Endothelial cell of umbilical vein (primary cell): ENCODE results near the gene KLHL34. TPM values are rescaled to one million over a fixed set of nuclear protein-coding genes. Genes with fewer than 3 reads are reported as not detected.

Experiments used
- BruUV-seq: library from RNA; stranded (reverse); fragments of 400-500 nt; replicated peaks from 2 replicates; lab custom pipeline; 2021; lab: Mats Ljungman, UMichigan
- CTCF ChIA-PET: fragments of 300-600, 350-600 bp; sonication (Branson Sonifier 250); formaldehyde crosslinking; loops from one replicate; lab custom pipeline; 2021; ENCODE audit warnings: antibody characterized with exemption, inconsistent platforms; lab: Charles Lee
- POLR2A ChIA-PET: fragments of 300-600, 350-600 bp; sonication (Branson Sonifier 250); formaldehyde crosslinking; loops from one replicate; lab custom pipeline; 2021; ENCODE audit warnings: antibody characterized with exemption, inconsistent platforms; lab: Charles Lee
- DNase-seq: peaks from one replicate; pipeline ENCODE4 v3.0.0-alpha.2; 2011; ENCODE audit warnings: low read depth, low spot score
- FAIRE-seq: peaks from 2 replicates; lab custom pipeline; 2011; peaks lifted over from hg19 to GRCh38; lab: Jason Lieb, UNC
- H2AFZ ChIP-seq: 2 replicates; pipeline ENCODE4 v1.6.0; 2012; ENCODE audit warnings: low read depth, low read length, control low read depth, inconsistent platforms
- H3K27ac ChIP-seq: 2 replicates; pipeline ENCODE4 v1.5.1; 2011; ENCODE audit warnings: low read depth, mild to moderate bottlenecking, control low read depth, low read length, moderate library complexity; ENCODE audit not compliant: insufficient read depth
- H3K27me3 ChIP-seq, 2 experiments: 2 replicates each; pipeline versions ENCODE4 v1.6.0 to v1.6.1; 2011; ENCODE audit warnings: low read length in 2 of 2, mixed read lengths in 1 of 2; ENCODE audit not compliant: control insufficient read depth in 2 of 2, insufficient read depth in 2 of 2
- H3K36me3 ChIP-seq, 2 experiments: 2 replicates in 1 of 2; 3 replicates in 1 of 2; pipeline ENCODE4 v1.5.1; 2011; ENCODE audit warnings: low read length in 2 of 2, mild to moderate bottlenecking in 1 of 2, moderate library complexity in 1 of 2; ENCODE audit not compliant: control insufficient read depth in 2 of 2, insufficient read depth in 2 of 2; ENCODE audit errors: extremely low read depth in 1 of 2
- H3K4me1 ChIP-seq: 3 replicates; pipeline ENCODE4 v1.5.1; 2011; ENCODE audit warnings: mild to moderate bottlenecking, low read length; ENCODE audit not compliant: control insufficient read depth, insufficient read depth; ENCODE audit errors: extremely low read depth
- H3K4me2 ChIP-seq: 2 replicates; pipeline ENCODE4 v1.6.1; 2011; ENCODE audit warnings: low read length, control low read depth, mixed read lengths; ENCODE audit not compliant: insufficient read depth
- H3K4me3 ChIP-seq, 3 experiments: fragments of 200-600 bp in 1 of 3; sonication (generic), shearing (Covaris generic) in 1 of 3; replicated peaks in 1 of 3; 2 replicates each; pipeline ENCODE4 v1.5.1; 2011 to 2016; ENCODE audit warnings: control low read depth in 3 of 3, low read length in 3 of 3, mild to moderate bottlenecking in 2 of 3, inconsistent platforms in 1 of 3, low read depth in 1 of 3, moderate library complexity in 1 of 3; ENCODE audit not compliant: insufficient read depth in 1 of 3
- H3K79me2 ChIP-seq: 2 replicates; pipeline ENCODE4 v1.6.0; 2012; ENCODE audit warnings: low read length, inconsistent platforms; ENCODE audit not compliant: control insufficient read depth, insufficient read depth
- H3K9ac ChIP-seq: replicated peaks from 2 replicates; pipeline ENCODE3; 2011; ENCODE audit warnings: low read length, control low read depth; ENCODE audit not compliant: insufficient read depth; ENCODE audit errors: extremely low read depth
- H3K9me1 ChIP-seq: replicated peaks from 3 replicates; pipeline ENCODE4 v1.6.0; 2011; ENCODE audit warnings: mild to moderate bottlenecking, low read length; ENCODE audit not compliant: control insufficient read depth, insufficient read depth; ENCODE audit errors: extremely low read depth
- H3K9me3 ChIP-seq: replicated peaks from 2 replicates; pipeline ENCODE4 v1.5.1; 2012; ENCODE audit warnings: low read length, inconsistent platforms; ENCODE audit not compliant: control insufficient read depth, insufficient read depth
- H4K20me1 ChIP-seq: replicated peaks from 2 replicates; pipeline ENCODE3; 2011; ENCODE audit warnings: mild to moderate bottlenecking, low read length; ENCODE audit not compliant: control insufficient read depth, insufficient read depth; ENCODE audit errors: extremely low read depth
- CTCF ChIP-seq, 2 donors: IDR thresholded peaks; 1 replicate in 1 of 2; 2 replicates in 1 of 2; pipeline ENCODE4 v1.5.1; 2011; ENCODE audit warnings: low read length in 2 of 2, mild to moderate bottlenecking in 2 of 2, moderate library complexity in 2 of 2, control low read depth in 1 of 2, inconsistent platforms in 1 of 2, low read depth in 1 of 2; ENCODE audit not compliant: insufficient read depth in 1 of 2; ENCODE audit errors: extremely low read depth in 1 of 2
- EZH2 ChIP-seq: IDR thresholded peaks from 2 replicates; pipeline ENCODE4 v1.6.1; 2012; ENCODE audit warnings: borderline replicate concordance, low read depth, mild to moderate bottlenecking, moderate library complexity, low read length, inconsistent platforms; ENCODE audit not compliant: severe bottlenecking
- FOS ChIP-seq: IDR thresholded peaks from 2 replicates; pipeline ENCODE4 v1.6.1; 2011; ENCODE audit warnings: mild to moderate bottlenecking, low read length, moderate library complexity, borderline replicate concordance; ENCODE audit not compliant: insufficient read depth
- GATA2 ChIP-seq: IDR thresholded peaks from 2 replicates; pipeline ENCODE4 v1.7.0; 2011; ENCODE audit warnings: low read depth, mild to moderate bottlenecking, moderate library complexity, mixed read lengths, low read length; ENCODE audit not compliant: insufficient read length, insufficient read depth
- JUN ChIP-seq: IDR thresholded peaks from 2 replicates; pipeline ENCODE4 v1.6.1; 2011; ENCODE audit warnings: borderline replicate concordance, low read depth; ENCODE audit not compliant: insufficient read length, insufficient read depth
- MAX ChIP-seq: IDR thresholded peaks from 2 replicates; pipeline ENCODE4 v1.6.1; 2011; ENCODE audit not compliant: insufficient read depth, insufficient read length
- MYC ChIP-seq: IDR thresholded peaks from one replicate; pipeline ENCODE4 v1.6.1; 2011; ENCODE audit warnings: mild to moderate bottlenecking, low read depth, low read length
- POLR2A ChIP-seq: IDR thresholded peaks from 2 replicates; pipeline ENCODE4 v1.6.1; 2012; ENCODE audit warnings: low read depth, mild to moderate bottlenecking, control low read depth, low read length
- POLR2AphosphoS5 ChIP-seq: IDR thresholded peaks from 2 replicates; pipeline ENCODE4 v1.6.1; 2012; ENCODE audit warnings: low read depth, mild to moderate bottlenecking, control low read depth, low read length, moderate library complexity; ENCODE audit not compliant: insufficient read depth
- dilution Hi-C: fragments of 300-500 bp; cut with MboI; formaldehyde crosslinking; loops from one replicate; pipeline ENCODE4 v1.15.0; 2019; ENCODE audit warnings: low sequenced_read_pairs; ENCODE audit not compliant: extremely low pct_ligation_motif_present
- intact Hi-C: fragments of 100-400 bp; cut with micrococcal nuclease; formaldehyde crosslinking; loops from one replicate; pipeline ENCODE4 v1.10.0; 2022
- polyA plus RNA-seq, 4 experiments: library from polyadenylated mRNA; depleted of rRNA in 3 of 4; stranded (reverse) in 3 of 4; unstranded in 1 of 4; fragments of >200 nt; gene quantifications; 2 replicates each; pipeline versions ENCODE4 v1.2.1 to v1.2.3, GENCODE V29; 2011 to 2012; ENCODE audit warnings: missing spikeins in 1 of 4
- total RNA-seq: library from RNA; stranded (reverse); gene quantifications from 2 replicates; pipeline ENCODE4 v1.2.3, GENCODE V29; 2021

KLHL34 gene
- total and polyA plus RNA-seq, 2 donors (not counting 3 experiments of a cell fraction or from before 2014, with no cell fraction given), result 0.09 TPM; not detected in 1

- no peak for TF ChIP-seq MYC
- no peak for TF ChIP-seq POLR2A
- no peak for TF ChIP-seq MAX
- TF ChIP-seq EZH2, result no peak
- TF ChIP-seq GATA2, result no peak
- TF ChIP-seq FOS, result no peak
- no peak for TF ChIP-seq POLR2AphosphoS5
- TF ChIP-seq JUN, result no peak
- TF ChIP-seq CTCF (IDR thresholded peaks at IDR 0.05; ENCODE audit: extremely low read depth in 1 of 2, insufficient read depth in 1 of 2, low read depth in 1 of 2, low read length in 2 of 2), result no peak
- H3K9me1 ChIP-seq, result no peaks in the 10 kb centered on the region
- DNase-seq, result no peak
- POLR2A ChIA-PET, result no interaction called here
- no peak overlapping the region for H3K4me2 ChIP-seq
- no peak overlapping the region for H3K4me3 ChIP-seq
- CTCF ChIA-PET, result interaction anchor here (1.1 kb wide), 1 partner anchor 222 kb away, joined by 3 read pairs; no protein-coding TSS in a partner anchor
- H2AFZ ChIP-seq, result no peak overlapping the region
- no peaks in the 10 kb centered on the region for H3K36me3 ChIP-seq
- H4K20me1 ChIP-seq, result no peaks in the 10 kb centered on the region
- no peaks in the 10 kb centered on the region for H3K9me3 ChIP-seq
- no peak for FAIRE-seq
- dilution Hi-C loops, result no loop called here
- H3K27me3 ChIP-seq, result no peaks in the 10 kb centered on the region
- no peaks in the 10 kb centered on the region for H3K79me2 ChIP-seq
- intact Hi-C loops, result no loop called here
- no peak overlapping the region for H3K9ac ChIP-seq
- no peak overlapping the region for H3K27ac ChIP-seq
- no peaks in the 10 kb centered on the region for H3K4me1 ChIP-seq
- BruUV-seq, result no TSS peak
Measured at GRCh38 chrX:21702725-21703124, 44.6 kb upstream of the KLHL34 start.
